ENCODE results near the gene SLC5A11.
A peak's percentile ranks its signal among the peaks of the same experiment; 100 is the strongest.

- peak; percentile 65 for TF ChIP-seq CTCF (IDR thresholded peaks at IDR 0.05; ENCODE audit: low read depth, low read length)
- TF ChIP-seq POLR2A (IDR thresholded peaks at IDR 0.05; ENCODE audit: extremely low read depth, insufficient read length): no peak
- TF ChIP-seq MYC (IDR thresholded peaks at IDR 0.05; ENCODE audit: low read depth, low read length): no peak
Observed at GRCh38 chr16:24834459-24835335, 11.1 kb upstream of the SLC5A11 start.

All from NB4 (cell line).